ENCODE data around the gene ME3. TPM values are rescaled to one million over a fixed set of nuclear protein-coding genes. Genes with fewer than 3 reads are reported as not detected.
"Not testable (repeated sequence)": the region's sequence is repeated elsewhere in the genome, so short reads cannot be mapped to it uniquely, and the experiment has no call there.

Gene ME3
- total and polyA plus RNA-seq, 7 experiments from 2014 or later = 0.48 to 13.7 (median 6.4) TPM

GRCh38 chr11:86524620-86525352 lies 147.6 kb downstream of the ME3 start:
- no peaks in the 10 kb centered on the region for H3K36me3 ChIP-seq (ENCODE audit: control insufficient read depth in 2 of 3, insufficient read depth in 3 of 3, low read length in 3 of 3)
- ChIA-PET CTCF (no interaction called here), POLR2A (no interaction called here)
- no peaks in the 10 kb centered on the region for H3K27me3 ChIP-seq (ENCODE audit: control insufficient read depth in 2 of 2, insufficient read depth in 2 of 2, low read length in 2 of 2)
- H3K4me1 ChIP-seq (ENCODE audit: control insufficient read depth in 2 of 2, insufficient read depth in 2 of 2, low read length in 2 of 2) = no peaks in the 10 kb centered on the region
- intact Hi-C loops (cut with micrococcal nuclease) = no loop called here
- H3K9me3 Mint-ChIP-seq = peaks cover 3 to 44% (median 15%) of the 10 kb centered on the region in 11 donors
- H3K4me3 ChIP-seq (ENCODE audit: low read length) = no peak overlapping the region
- ATAC-seq (no peak), DNase-seq (no peak)
- H3K27me3 Mint-ChIP-seq = no peaks in the 10 kb centered on the region
- peaks cover 0 to 11% (median 0%) of the 10 kb centered on the region in 7 donors for H3K4me1 Mint-ChIP-seq
- no peak overlapping the region for H3K4me3 Mint-ChIP-seq
- no peak overlapping the region for H3K27ac Mint-ChIP-seq
- H3K9me3 ChIP-seq (ENCODE audit: control insufficient read depth in 2 of 3, low read length in 3 of 3) = no peaks in the 10 kb centered on the region
- no peak overlapping the region for H3K27ac ChIP-seq (ENCODE audit: low read depth, low read length)
- H3K36me3 Mint-ChIP-seq = peaks cover 2 to 24% (median 10%) of the 10 kb centered on the region in 5 donors

- CTCF ChIA-PET = no interaction called here
- DNase-seq (no peak), ATAC-seq (no peak)
- H3K4me1 ChIP-seq (ENCODE audit: control insufficient read depth in 2 of 2, insufficient read depth in 2 of 2, low read length in 2 of 2) = no peaks in the 10 kb centered on the region
- Mint-ChIP-seq H3K4me3 (no peak overlapping the region), H3K27me3 (no peaks in the 10 kb centered on the region), H3K36me3 (peaks cover 2 to 23% (median 10%) of the 10 kb centered on the region in 5 donors), H3K9me3 (peaks cover 3 to 39% (median 15%) of the 10 kb centered on the region in 11 donors), H3K4me1 (peaks cover 0 to 11% (median 0%) of the 10 kb centered on the region in 7 donors), H3K27ac (peak overlapping the region in 1 of 9 donors; percentile 14)
- no peaks in the 10 kb centered on the region for H3K27me3 ChIP-seq (ENCODE audit: control insufficient read depth in 2 of 2, insufficient read depth in 2 of 2, low read length in 2 of 2)
- H3K36me3 ChIP-seq (ENCODE audit: control insufficient read depth in 2 of 3, insufficient read depth in 3 of 3, low read length in 3 of 3) = no peaks in the 10 kb centered on the region
- intact Hi-C loops (cut with micrococcal nuclease) = no loop called here
- H3K4me3 ChIP-seq (ENCODE audit: low read length) = no peak overlapping the region
- POLR2A ChIA-PET = no interaction called here
- no peaks in the 10 kb centered on the region for H3K9me3 ChIP-seq (ENCODE audit: control insufficient read depth in 2 of 3, low read length in 3 of 3)
- no peak overlapping the region for H3K27ac ChIP-seq (ENCODE audit: low read depth, low read length)
These were observed 148.4 kb downstream of the ME3 start for GRCh38 chr11:86523738-86524619.

GRCh38 chr11:86522512-86522911 lies 149.9 kb downstream of the ME3 start:
- POLR2A ChIA-PET; H3K27ac Mint-ChIP-seq; H3K27ac ChIP-seq (ENCODE audit: low read depth, low read length); H3K27me3 Mint-ChIP-seq; H3K4me3 Mint-ChIP-seq; H3K4me3 ChIP-seq (ENCODE audit: low read length); ATAC-seq; H3K27me3 ChIP-seq (ENCODE audit: control insufficient read depth in 2 of 2, insufficient read depth in 2 of 2, low read length in 2 of 2); H3K4me1 ChIP-seq (ENCODE audit: control insufficient read depth in 2 of 2, insufficient read depth in 2 of 2, low read length in 2 of 2); H3K9me3 ChIP-seq (ENCODE audit: control insufficient read depth in 2 of 3, low read length in 3 of 3); intact Hi-C loops (cut with micrococcal nuclease); H3K36me3 ChIP-seq (ENCODE audit: control insufficient read depth in 2 of 3, insufficient read depth in 3 of 3, low read length in 3 of 3); DNase-seq: not testable (repeated sequence)
- peaks cover 2 to 20% (median 7%) of the 10 kb centered on the region in 5 donors for H3K36me3 Mint-ChIP-seq
- CTCF ChIA-PET = interaction anchor here (0.7 kb wide), 1 partner anchor 13 kb away, joined by 3 read pairs; no protein-coding TSS in a partner anchor
- peaks cover 0 to 11% (median 0%) of the 10 kb centered on the region in 7 donors for H3K4me1 Mint-ChIP-seq
- H3K9me3 Mint-ChIP-seq = peaks cover 0 to 33% (median 8%) of the 10 kb centered on the region in 11 donors

GRCh38 chr11:86519064-86519911 lies 153.1 kb downstream of the ME3 start:
- CTCF ChIA-PET = no interaction called here
- peaks cover 0 to 6% (median 0%) of the 10 kb centered on the region in 7 donors for H3K4me1 Mint-ChIP-seq
- peaks cover 0 to 11% (median 0%) of the 10 kb centered on the region in 5 donors for H3K36me3 Mint-ChIP-seq
- H3K27ac ChIP-seq (ENCODE audit: low read depth, low read length) = no peak overlapping the region
- H3K4me3 Mint-ChIP-seq = no peak overlapping the region
- no peaks in the 10 kb centered on the region for H3K9me3 ChIP-seq (ENCODE audit: control insufficient read depth in 2 of 3, low read length in 3 of 3)
- POLR2A ChIA-PET = no interaction called here
- no peak overlapping the region for H3K27ac Mint-ChIP-seq
- ATAC-seq (no peak), DNase-seq (no peak)
- no peaks in the 10 kb centered on the region for H3K27me3 Mint-ChIP-seq
- H3K4me3 ChIP-seq (ENCODE audit: low read length) = no peak overlapping the region
- no peaks in the 10 kb centered on the region for H3K4me1 ChIP-seq (ENCODE audit: control insufficient read depth in 2 of 2, insufficient read depth in 2 of 2, low read length in 2 of 2)
- H3K36me3 ChIP-seq (ENCODE audit: control insufficient read depth in 2 of 3, insufficient read depth in 3 of 3, low read length in 3 of 3) = no peaks in the 10 kb centered on the region
- intact Hi-C loops (cut with micrococcal nuclease) = no loop called here
- H3K9me3 Mint-ChIP-seq = peaks cover 0 to 7% (median 0%) of the 10 kb centered on the region in 11 donors
- H3K27me3 ChIP-seq (ENCODE audit: control insufficient read depth in 2 of 2, insufficient read depth in 2 of 2, low read length in 2 of 2) = no peaks in the 10 kb centered on the region

- ChIA-PET CTCF (no interaction called here), POLR2A (no interaction called here)
- intact Hi-C loops (cut with micrococcal nuclease) = no loop called here
- no peak for ATAC-seq
- Mint-ChIP-seq H3K4me1 (peaks cover 0 to 2% (median 0%) of the 10 kb centered on the region in 7 donors), H3K36me3 (peaks cover 0 to 4% (median 0%) of the 10 kb centered on the region in 5 donors), H3K27ac (no peak overlapping the region), H3K4me3 (no peak overlapping the region), H3K27me3 (no peaks in the 10 kb centered on the region), H3K9me3 (peaks cover 0 to 7% (median 0%) of the 10 kb centered on the region in 11 donors)
- Histone ChIP-seq H3K27me3 (ENCODE audit: control insufficient read depth in 2 of 2, insufficient read depth in 2 of 2, low read length in 2 of 2) (no peaks in the 10 kb centered on the region), H3K4me3 (ENCODE audit: low read length) (no peak overlapping the region), H3K9me3 (ENCODE audit: control insufficient read depth in 2 of 3, low read length in 3 of 3) (no peaks in the 10 kb centered on the region), H3K4me1 (ENCODE audit: control insufficient read depth in 2 of 2, insufficient read depth in 2 of 2, low read length in 2 of 2) (no peaks in the 10 kb centered on the region), H3K27ac (ENCODE audit: low read depth, low read length) (no peak overlapping the region), H3K36me3 (ENCODE audit: control insufficient read depth in 2 of 3, insufficient read depth in 3 of 3, low read length in 3 of 3) (no peaks in the 10 kb centered on the region)
- no peak for DNase-seq
These were observed 154.2 kb downstream of the ME3 start for GRCh38 chr11:86518211-86518610.

- Mint-ChIP-seq H3K27ac (peak overlapping the region in 1 of 9 donors; percentile 12), H3K4me3 (no peak overlapping the region), H3K27me3 (no peaks in the 10 kb centered on the region), H3K4me1 (peaks cover 0 to 2% (median 0%) of the 10 kb centered on the region in 7 donors), H3K36me3 (no peaks in the 10 kb centered on the region), H3K9me3 (peaks cover 0 to 3% (median 0%) of the 10 kb centered on the region in 11 donors)
- intact Hi-C loops (cut with micrococcal nuclease) = no loop called here
- Histone ChIP-seq H3K4me3 (ENCODE audit: low read length) (no peak overlapping the region), H3K4me1 (ENCODE audit: control insufficient read depth in 2 of 2, insufficient read depth in 2 of 2, low read length in 2 of 2) (no peaks in the 10 kb centered on the region), H3K27me3 (ENCODE audit: control insufficient read depth in 2 of 2, insufficient read depth in 2 of 2, low read length in 2 of 2) (no peaks in the 10 kb centered on the region), H3K9me3 (ENCODE audit: control insufficient read depth in 2 of 3, low read length in 3 of 3) (no peaks in the 10 kb centered on the region), H3K27ac (ENCODE audit: low read depth, low read length) (no peak overlapping the region), H3K36me3 (ENCODE audit: control insufficient read depth in 2 of 3, insufficient read depth in 3 of 3, low read length in 3 of 3) (no peaks in the 10 kb centered on the region)
- CTCF ChIA-PET = no interaction called here
- no peak for ATAC-seq
- no peak for DNase-seq
- POLR2A ChIA-PET = no interaction called here
These were observed 154.9 kb downstream of the ME3 start for GRCh38 chr11:86517557-86517956.

Data from naive thymus-derived CD4-positive, alpha-beta T cell (primary cell).